ENCODE data around the gene WNT7A. TPM values are rescaled to one million over a fixed set of nuclear protein-coding genes. Genes with fewer than 3 reads are reported as not detected.

The WNT7A gene
- total RNA-seq, 1 donor from 2014 or later = not detected

DNA sequence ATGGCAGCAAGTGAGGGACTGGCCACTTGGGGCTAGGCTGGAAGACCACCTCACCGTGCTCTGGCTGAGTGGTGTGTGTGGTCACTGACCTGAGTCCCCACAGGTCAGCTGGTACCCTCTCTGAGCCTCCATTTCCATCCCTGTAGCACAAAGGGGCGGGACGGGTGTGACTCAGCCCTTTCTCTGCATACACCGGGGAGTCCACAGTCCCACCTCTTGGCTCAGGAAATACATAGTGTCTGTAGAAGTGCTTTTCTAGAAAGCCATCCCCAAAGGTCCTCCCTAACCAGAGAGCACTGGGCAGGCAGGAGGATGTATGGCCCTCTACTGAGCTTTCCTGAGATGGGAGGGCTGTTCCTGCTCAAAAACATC lies 27.2 kb downstream of the WNT7A start:
- DNase-seq (ENCODE audit: low spot score) = no peak
- intact Hi-C loops (cut with DNase I) = no loop called here
- ATAC-seq = no peak

DNA sequence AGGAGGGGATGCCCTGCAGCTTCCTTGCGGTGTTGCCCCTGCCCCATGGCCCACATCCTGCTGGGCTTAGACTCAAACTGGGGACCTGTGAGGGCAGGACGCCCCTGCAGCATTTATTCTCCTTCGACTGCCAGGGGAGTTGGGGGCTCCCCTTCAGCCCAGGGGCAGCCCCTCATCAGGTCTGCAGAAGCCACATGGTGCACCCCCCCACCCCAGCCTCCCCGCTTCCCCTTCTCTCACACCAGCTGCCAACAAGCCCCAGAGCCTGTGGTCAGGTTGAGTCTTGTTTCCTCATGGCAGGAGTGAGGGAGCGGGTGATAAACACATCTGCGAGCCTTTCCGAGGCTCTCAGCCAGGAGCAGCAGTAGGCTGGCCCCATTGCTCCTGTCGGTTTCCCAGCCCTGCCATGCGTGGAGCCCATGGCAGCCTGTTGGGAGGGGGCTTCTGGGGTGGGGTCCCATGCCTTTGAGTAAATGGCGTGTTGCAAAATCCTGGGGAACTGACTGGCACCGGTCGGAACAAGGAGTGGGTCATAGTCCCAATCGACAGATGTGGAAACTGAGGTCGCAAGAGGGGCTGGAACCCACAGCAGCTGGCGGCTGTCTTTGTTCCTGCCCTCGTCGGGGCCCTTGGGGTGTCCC lies 27.8 kb downstream of the WNT7A start:
- ATAC-seq (no peak), DNase-seq (ENCODE audit: low spot score) (no peak)
- intact Hi-C loops (cut with DNase I) = no loop called here

DNA sequence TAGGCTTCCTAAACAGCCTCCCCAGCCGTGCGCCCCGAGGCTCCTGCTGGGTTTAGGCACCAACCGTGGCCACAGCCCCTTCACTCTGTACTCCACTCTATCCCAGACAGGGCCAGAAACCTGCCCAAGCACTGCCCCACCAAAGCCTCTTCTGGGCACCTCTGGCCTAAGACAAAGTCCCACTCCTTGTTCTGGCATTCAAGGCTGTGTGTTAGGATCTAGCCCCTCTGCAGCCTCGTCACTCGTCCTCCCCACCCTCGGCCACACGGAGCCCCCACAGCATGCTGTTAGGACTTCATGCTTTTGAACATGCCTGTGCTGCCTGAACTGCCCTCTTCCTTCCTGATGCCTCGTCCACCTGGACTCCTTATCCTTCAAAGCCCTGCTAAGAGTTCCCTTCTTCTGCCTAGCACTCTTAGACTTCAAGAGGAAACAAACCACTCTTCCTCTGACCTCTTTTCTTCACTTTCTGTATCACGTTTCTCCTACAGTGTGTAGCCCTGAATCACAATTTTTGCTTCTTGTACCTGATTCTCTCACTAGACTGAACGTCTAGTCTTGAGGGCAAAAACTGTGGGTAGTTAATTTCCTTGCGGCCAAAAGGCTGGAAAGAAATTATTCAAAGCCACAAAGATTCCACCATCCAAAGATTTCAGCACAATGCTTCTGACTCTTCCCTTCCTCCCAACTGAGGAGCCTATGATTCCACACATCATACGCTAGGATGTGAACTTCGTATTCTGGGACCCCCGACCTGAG lies 28.6 kb downstream of the WNT7A start:
- no peak for ATAC-seq
- intact Hi-C loops (cut with DNase I) = no loop called here
- no peak for DNase-seq (ENCODE audit: low spot score)

DNA sequence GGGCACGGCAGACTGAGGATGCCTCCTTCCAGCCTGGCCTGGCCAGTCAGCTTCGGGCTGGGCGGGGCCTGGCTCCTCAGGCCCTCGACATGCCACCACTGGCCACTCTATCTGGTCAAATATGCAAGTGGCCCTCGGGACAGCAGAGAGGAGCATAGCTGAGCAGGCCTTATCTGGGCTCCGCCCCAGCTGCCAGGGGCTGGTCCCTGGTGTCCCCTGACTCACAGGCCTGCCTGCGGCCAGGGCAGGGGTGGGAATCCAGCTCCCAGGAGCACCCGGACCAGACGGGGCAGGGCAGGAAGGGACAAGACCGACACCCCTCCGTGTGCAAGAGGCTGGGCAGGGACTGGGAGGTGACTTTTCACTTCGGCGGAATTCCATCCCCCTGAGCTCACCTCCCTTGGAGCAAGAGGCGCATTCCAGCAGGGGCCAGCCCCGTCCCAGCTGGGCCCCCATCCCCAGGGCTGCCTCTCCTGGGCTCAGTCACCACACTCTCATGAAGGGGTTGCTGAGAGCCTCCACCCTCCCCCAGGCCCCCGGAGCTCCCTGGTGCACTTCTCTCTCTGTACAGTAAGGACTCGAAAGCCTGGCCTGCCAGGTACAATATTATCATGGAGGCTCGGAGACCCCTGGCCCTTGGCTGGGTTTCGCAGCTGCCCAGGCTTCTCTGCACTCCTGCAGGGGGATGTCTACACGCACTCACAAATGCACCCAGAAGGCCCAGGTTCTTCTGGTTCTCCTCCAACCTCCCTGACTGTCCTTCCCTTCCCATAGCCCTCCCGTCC lies 29.5 kb downstream of the WNT7A start:
- DNase-seq (ENCODE audit: low spot score) (no peak), ATAC-seq (no peak)
- intact Hi-C loops (cut with DNase I) = no loop called here

DNA sequence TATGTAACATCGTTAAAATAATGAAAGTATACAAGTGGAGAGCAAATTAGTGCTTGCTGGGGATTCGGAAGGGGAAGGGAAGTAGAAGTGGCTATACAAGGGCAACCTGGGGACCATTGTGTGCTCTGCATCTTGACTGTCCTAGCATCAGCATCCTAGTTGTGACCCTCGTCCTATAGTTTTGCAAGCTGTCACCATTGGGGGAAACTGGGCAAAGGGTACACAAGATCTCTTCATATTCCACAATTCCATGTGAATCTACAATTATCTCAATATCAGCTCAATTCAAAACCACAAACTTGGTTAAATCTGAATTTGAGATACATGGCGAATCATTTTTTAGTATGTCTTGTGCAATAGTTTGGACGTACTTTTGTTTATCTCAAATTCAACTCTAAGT lies 30.9 kb downstream of the WNT7A start:
- intact Hi-C loops (cut with DNase I) = no loop called here
- DNase-seq (ENCODE audit: low spot score) (no peak), ATAC-seq (no peak)

DNA sequence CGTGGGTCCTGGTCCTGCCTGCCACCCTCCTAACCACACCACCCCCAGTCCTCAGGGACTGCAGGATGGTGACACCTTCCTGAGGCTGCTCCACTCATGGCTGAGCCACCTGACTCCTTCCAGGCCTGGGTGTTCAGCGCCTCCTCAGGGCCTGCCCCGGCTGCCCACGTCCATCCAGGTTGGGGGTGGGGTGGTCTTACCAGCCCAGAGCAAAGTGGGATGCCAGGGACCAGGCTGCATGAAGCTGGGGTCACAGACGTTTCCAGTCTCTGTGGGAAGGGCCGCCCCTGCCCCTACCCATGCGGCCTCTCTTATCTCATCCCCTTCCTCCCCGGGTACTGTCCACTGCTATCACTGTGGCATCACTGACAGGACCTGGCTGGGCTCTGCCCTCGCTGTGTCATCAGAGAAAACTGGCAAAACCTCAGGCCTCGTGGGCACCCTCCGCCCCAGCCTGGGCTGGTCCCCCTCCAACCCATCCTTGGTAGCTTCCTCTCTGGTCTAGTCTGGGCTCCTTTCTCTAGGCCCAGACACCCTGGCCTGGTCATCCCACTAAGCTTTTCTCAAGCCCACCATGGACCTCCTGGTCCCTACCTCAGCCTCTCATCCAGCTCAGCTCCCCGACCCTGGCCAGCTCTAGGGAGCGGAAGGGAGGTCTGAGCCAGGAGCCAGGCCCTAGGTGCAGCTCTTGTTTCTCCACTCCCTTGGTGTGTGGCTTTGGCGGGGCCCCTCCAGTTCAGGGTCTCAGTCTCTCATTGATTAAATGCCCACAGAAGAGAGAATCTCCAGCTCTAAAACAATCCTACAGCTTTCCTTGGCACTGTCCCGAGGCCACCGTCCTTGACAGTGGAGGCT lies 32.9 kb downstream of the WNT7A start:
- intact Hi-C loops (cut with DNase I) = no loop called here
- DNase-seq (ENCODE audit: low spot score) = no peak
- ATAC-seq = peak; percentile 28

DNA sequence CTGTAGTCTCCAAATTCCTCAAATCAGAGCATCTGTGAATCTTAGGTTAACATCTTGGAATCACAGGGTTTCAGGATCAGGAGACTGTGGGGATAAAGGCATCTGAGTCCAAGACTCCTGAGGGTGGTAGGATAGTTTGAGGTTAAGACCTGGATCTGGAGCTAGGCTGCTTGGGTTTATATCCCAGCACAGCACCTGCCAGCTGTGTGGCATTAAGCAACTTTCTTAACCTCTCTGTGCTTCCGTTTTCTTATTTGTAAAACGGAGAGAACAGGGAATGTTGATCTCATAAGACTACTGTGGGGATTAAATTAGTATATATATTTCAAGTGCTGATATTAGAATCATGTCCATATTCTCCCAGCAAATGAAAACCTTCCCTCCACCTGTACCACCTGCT lies 33.6 kb downstream of the WNT7A start:
- ATAC-seq (no peak), DNase-seq (ENCODE audit: low spot score) (no peak)
- intact Hi-C loops (cut with DNase I) = no loop called here

DNA sequence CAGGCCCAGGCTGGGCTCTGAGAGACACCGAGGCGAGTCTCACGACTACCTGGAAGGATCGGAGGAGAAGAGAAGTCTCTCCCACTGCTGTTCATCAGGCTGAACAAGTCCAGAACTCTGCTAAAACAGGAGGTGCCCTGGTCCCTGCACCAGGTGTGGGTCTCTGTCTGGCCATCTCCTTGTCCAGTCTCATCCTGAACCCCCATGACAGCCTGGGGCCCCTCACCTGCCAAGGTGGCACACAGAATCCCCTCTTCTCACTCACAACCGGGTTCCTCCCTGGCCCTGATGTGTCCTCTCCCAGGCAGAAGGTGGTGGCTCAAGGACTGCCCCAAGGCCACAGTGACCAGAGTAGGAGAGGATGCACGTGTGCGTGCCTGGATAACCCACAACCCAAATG lies 34.1 kb downstream of the WNT7A start:
- ATAC-seq (no peak), DNase-seq (ENCODE audit: low spot score) (no peak)
- intact Hi-C loops (cut with DNase I) = no loop called here

DNA sequence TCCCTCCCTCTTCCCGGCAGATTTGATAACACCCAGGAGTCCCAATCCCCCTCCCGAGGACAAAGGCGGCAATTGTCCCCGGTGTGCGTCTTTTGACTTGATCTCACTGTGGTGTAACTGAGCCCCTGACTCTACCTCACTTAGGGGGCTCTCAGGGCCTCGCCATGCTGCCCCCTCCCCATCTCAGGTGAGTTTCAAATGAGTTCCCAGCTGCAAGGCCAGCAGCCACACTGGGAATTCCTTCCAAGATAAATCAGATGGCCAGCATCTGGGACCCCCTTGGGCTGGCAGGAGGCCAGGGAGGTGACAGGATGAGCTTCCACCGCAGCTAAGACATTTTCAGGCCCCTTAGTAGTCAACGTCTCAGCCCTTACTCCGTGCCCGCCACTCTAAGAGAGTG lies 35.0 kb downstream of the WNT7A start:
- intact Hi-C loops (cut with DNase I) = no loop called here
- ATAC-seq (no peak), DNase-seq (ENCODE audit: low spot score) (no peak)

DNA sequence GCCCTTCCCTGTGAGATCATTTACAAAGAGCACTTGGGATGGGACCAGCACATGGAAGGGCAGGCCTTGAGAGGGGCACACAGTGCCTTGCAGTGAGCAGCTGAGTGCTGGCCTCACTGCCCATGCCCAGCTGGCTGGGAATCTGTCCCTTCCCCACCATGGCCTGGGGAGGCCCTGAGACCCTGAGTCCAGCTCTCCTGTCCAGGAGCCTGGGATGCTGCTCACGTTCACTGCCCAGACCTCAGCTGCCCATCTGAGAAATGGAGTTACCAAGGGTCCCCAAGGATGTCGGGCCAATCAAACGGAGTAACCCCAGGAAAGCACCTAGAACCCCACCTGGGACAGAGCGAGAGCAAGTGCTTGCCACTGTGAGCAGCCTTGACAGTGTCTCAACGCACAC lies 35.6 kb downstream of the WNT7A start:
- ATAC-seq (no peak), DNase-seq (ENCODE audit: low spot score) (no peak)
- intact Hi-C loops (cut with DNase I) = no loop called here

DNA sequence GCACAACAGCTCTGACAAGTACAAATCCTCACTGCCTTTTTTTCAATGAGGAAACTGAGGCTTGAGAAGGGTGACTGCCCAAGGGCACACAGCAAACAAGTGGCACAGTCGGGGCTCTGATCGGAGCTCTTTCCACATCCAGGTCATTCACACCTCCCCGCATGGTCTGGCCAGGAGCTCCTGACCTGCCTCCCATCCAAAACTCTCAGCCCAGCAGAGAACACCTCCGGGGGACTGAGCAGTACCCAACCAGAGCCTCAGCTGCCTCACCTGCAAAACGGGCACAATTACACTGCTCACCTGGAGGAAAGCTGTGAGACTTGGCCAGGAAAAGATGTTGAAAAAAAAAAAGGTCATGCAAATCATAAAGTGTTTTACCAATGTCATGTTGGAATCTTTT lies 36.5 kb downstream of the WNT7A start:
- ATAC-seq = no peak
- no peak for DNase-seq (ENCODE audit: low spot score)
- intact Hi-C loops (cut with DNase I) = no loop called here

DNA sequence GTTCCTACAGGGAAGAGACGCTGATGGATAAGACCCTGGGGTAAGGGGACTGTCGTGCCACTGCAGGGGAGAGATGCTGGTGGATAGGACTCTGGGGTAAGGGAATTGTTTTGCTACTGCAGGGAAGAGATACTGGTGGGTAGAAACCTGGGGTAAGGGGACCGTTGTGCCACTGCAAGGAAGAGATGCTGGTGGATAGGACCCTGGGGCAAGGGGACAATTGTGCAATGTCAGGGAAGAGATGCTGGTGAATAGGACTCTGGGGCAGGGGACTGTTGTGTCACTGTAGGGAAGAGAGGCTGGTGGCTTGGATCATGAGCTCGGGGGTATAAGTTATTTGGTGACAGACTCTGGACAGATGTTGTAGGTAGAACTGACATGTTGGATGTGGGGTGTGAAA lies 37.6 kb downstream of the WNT7A start:
- no peak for DNase-seq (ENCODE audit: low spot score)
- no peak for ATAC-seq
- intact Hi-C loops (cut with DNase I) = no loop called here

DNA sequence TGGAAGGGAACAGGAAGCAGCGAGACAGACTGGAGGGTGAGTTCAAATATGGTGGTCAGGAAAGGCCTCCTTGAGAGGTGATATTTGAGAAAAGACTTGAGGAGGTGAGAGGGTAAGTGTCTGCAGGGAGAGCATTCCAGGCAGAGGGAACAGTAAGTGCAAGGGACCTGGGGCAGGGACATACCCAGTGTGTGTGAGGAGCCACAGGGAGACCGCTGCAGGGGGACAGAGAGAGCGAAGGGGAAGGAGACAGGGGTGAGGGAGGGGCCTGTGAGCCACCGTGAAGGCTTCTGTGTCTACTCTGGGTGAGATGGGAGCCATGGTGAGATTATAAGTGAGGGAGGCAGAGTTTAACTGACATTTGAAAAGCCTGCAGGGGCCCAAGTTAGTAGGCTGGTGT lies 38.0 kb downstream of the WNT7A start:
- DNase-seq (ENCODE audit: low spot score) = no peak
- intact Hi-C loops (cut with DNase I) = no loop called here

DNA sequence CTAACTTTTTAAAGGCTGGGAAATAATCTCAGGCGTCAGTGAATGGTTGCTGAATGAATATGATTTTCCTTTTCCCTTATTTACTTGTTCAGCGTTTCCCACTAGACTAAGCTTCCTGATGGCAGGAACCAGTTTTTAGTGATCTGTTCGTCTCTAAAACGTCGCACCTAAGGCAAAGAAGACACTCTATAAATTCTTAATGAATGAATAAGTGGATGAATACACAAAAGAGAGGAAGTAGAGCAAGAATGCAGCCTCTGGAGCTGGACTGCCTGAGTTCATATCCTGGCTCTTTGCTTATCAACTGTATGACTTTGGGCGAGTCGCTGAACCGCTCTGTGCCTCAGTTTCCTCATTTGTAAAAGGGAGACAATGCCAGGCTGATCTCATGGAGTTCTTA lies 38.7 kb downstream of the WNT7A start:
- ATAC-seq (no peak), DNase-seq (ENCODE audit: low spot score) (no peak)
- intact Hi-C loops (cut with DNase I) = no loop called here

More for the DNA sequence above, 38.0 kb downstream of the WNT7A start:
- ATAC-seq = no peak

DNA sequence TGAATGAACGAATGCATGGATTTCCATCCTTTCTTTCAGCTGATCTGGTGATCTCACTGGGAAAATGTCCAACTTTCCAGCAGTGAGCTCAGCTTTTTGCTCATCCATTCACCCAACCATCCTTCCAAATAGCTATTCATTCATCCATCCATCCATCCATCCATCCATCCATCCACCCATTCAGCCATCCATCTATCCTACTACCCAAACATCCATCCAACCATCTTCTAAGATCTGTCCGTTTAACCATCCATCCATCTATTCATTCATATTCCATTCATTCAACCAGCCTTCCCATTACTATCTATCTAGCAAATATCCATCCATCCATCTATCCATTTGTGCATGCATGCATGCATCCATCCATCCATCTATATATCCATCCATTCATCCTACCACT lies 39.4 kb downstream of the WNT7A start:
- no peak for ATAC-seq
- DNase-seq (ENCODE audit: low spot score) = no peak
- intact Hi-C loops (cut with DNase I) = no loop called here

DNA sequence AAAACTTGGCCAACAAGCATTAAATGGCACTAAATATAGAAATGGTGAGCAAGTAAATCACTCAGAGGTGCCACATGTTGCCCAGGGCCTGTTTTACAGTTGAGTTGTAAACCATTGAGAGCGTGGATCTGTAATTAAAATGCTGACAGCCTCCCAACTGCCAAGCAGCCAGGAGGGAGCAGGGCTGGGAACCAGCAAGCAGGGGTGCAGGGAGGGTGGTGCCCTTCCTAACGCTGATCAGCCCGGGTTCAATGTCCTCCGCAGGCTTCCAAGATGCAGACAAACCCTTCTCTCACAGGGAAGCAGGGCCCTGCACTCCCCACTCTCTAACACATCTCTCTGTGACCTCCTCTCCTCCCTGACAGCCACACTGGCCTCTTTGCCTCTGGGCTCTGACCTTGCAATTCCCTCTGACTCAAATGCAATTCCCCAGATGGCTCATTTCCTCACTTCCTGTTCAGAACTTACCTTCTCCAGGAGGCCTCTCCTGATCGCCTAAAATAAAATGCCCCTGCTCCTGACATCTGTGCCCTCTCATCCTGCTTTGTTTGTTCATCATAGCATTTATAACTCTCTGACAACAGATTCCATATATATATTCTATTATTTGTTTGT lies 40.0 kb downstream of the WNT7A start:
- ATAC-seq = no peak
- DNase-seq (ENCODE audit: low spot score) = no peak
- intact Hi-C loops (cut with DNase I) = no loop called here

DNA sequence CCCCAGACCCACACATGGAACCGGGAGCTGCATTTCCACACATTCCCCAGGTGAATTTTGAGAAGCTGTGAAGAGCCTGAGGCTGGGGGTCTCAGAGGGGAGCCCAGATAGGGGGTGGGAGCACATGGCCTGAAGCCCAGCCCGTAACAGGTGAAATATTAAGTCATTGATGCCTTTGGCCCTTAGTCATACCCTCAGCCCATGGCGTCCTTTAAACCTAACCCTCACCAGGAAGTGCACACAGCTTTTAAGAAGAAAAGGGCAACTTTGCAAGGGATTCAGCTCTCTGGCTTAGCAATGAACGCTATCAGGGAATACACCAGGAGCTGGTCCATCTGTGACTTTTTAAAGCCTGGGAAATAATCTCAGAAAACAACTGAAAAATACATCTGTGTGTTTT lies 40.6 kb downstream of the WNT7A start:
- ATAC-seq = no peak
- DNase-seq (ENCODE audit: low spot score) = no peak
- intact Hi-C loops (cut with DNase I) = no loop called here

DNA sequence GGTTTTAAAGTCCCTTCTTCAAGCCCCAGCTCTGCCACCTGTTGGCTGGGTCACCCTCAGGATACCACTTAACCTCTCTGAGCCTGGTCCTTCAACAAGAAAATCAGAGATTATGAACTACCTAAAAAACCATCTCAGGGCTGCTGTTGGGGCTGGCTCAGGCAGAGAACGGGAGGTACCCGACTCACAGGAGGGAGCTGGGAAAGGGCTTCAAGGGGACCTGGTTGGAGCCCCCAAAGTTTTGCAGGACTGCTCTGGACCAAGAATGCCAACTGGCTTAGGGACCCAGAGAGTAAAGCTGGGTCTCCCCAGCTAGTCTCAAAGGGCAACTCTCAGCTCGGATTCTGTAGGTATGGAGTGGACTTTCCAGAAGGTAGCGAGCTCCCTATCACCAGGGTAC lies 41.5 kb downstream of the WNT7A start:
- DNase-seq (ENCODE audit: low spot score) (no peak), ATAC-seq (no peak)
- intact Hi-C loops (cut with DNase I) = no loop called here

DNA sequence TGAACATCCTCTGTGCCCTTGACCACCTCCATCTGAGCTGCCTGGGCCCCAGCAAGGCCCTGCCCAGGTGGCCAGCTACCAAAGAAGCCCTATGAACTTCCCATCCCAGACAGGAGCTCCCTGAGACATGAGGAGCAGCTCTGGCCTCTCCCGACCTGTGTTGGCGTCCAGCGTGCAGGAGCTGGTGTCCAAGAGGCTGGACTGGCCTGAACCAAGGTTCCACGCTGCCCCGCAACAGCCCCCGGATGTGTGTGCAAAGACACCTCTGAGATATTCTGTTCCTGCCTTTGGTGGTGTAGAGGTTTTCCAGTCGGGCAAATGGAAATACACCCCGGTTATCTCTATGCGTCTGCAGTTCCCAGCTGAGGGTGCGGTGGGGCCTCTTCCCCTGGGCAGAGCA lies 42.1 kb downstream of the WNT7A start:
- intact Hi-C loops (cut with DNase I) = no loop called here
- DNase-seq (ENCODE audit: low spot score) (no peak), ATAC-seq (no peak)

All from sciatic nerve (tissue), 2 donors.